ENCODE data around the gene TJP3. TPM values are rescaled to one million over a fixed set of nuclear protein-coding genes. Genes with fewer than 3 reads are reported as not detected.

Gene TJP3
- total and polyA plus RNA-seq, 8 donors = 31.9 to 204 (median 94.1) TPM

- Histone ChIP-seq H3K27ac (no peak overlapping the region), H3K27me3 (no peaks in the 10 kb centered on the region), H3K9me3 (no peaks in the 10 kb centered on the region), H3K4me1 (peaks cover 0 to 14% (median 11%) of the 10 kb centered on the region in 4 donors), H3K36me3 (peaks cover 47 to 97% (median 96%) of the 10 kb centered on the region in 4 donors), H3K4me3 (no peak overlapping the region)
- TF ChIP-seq POLR2A (IDR thresholded peaks at IDR 0.05) (no peak), EP300 (IDR thresholded peaks at IDR 0.05) (no peak), POLR2AphosphoS5 (IDR thresholded peaks at IDR 0.05) (no peak), CTCF (IDR thresholded peaks at IDR 0.05) (no peak)
- intact Hi-C loops (cut with DNase I; ENCODE audit: low total_unique reads) = no loop called here
- DNase-seq = no peak
- WGBS, 5 donors = 81 to 87% (median 85%) methylated on average over 21 to 23 of the region's 23 CpGs
These were observed 47.5 kb upstream of the TJP3 start for GRCh38 chr19:3660493-3661219.

GRCh38 chr19:3661284-3662238 lies 46.6 kb upstream of the TJP3 start:
- Histone ChIP-seq H3K9me3 (no peaks in the 10 kb centered on the region), H3K27ac (no peak overlapping the region), H3K36me3 (peaks cover 41 to 94% (median 92%) of the 10 kb centered on the region in 4 donors), H3K4me1 (peaks cover 0 to 24% (median 17%) of the 10 kb centered on the region in 4 donors), H3K27me3 (no peaks in the 10 kb centered on the region), H3K4me3 (no peak overlapping the region)
- WGBS, 5 donors = 94 to 98% (median 96%) methylated on average over 19 to 34 of the region's 34 CpGs
- no peak for DNase-seq
- TF ChIP-seq CTCF (IDR thresholded peaks at IDR 0.05) (no peak), POLR2A (IDR thresholded peaks at IDR 0.05) (no peak), POLR2AphosphoS5 (IDR thresholded peaks at IDR 0.05) (no peak), EP300 (IDR thresholded peaks at IDR 0.05) (no peak)
- intact Hi-C loops (cut with DNase I; ENCODE audit: low total_unique reads) = no loop called here

- Histone ChIP-seq H3K4me1 (peaks cover 8 to 33% (median 18%) of the 10 kb centered on the region in 4 donors), H3K36me3 (peaks cover 20 to 80% (median 77%) of the 10 kb centered on the region in 4 donors), H3K9me3 (no peaks in the 10 kb centered on the region), H3K27ac (no peak overlapping the region), H3K4me3 (no peak overlapping the region), H3K27me3 (no peaks in the 10 kb centered on the region)
- no peak for DNase-seq
- intact Hi-C loops (cut with DNase I; ENCODE audit: low total_unique reads) = no loop called here
- TF ChIP-seq POLR2AphosphoS5 (IDR thresholded peaks at IDR 0.05) (no peak), POLR2A (IDR thresholded peaks at IDR 0.05) (no peak), CTCF (IDR thresholded peaks at IDR 0.05) (no peak), EP300 (IDR thresholded peaks at IDR 0.05) (no peak)
- 92 to 97% (median 94%) methylated on average over 18 of the region's 18 CpGs for WGBS, 5 donors
These were observed 44.3 kb upstream of the TJP3 start for GRCh38 chr19:3663838-3664237.

GRCh38 chr19:3664879-3665642 lies 43.1 kb upstream of the TJP3 start:
- peaks cover 20 to 69% (median 65%) of the 10 kb centered on the region in 4 donors for H3K36me3 ChIP-seq
- no peak overlapping the region for H3K4me3 ChIP-seq
- no peaks in the 10 kb centered on the region for H3K9me3 ChIP-seq
- H3K4me1 ChIP-seq = peaks cover 18 to 45% (median 29%) of the 10 kb centered on the region in 4 donors
- H3K27me3 ChIP-seq = no peaks in the 10 kb centered on the region
- DNase-seq = no peak
- no peak overlapping the region for H3K27ac ChIP-seq
- 71 to 88% (median 87%) methylated on average over 14 to 19 of the region's 19 CpGs for WGBS, 5 donors
- TF ChIP-seq CTCF (IDR thresholded peaks at IDR 0.05) = no peak
- TF ChIP-seq POLR2AphosphoS5 (IDR thresholded peaks at IDR 0.05) = no peak
- no peak for TF ChIP-seq POLR2A (IDR thresholded peaks at IDR 0.05)
- no peak for TF ChIP-seq EP300 (IDR thresholded peaks at IDR 0.05)
- intact Hi-C loops (cut with DNase I; ENCODE audit: low total_unique reads) = loop anchor here (5.0 kb wide), 2 partner anchors 37 to 157 kb away; partner anchors contain the start of gene PIP5K1C
